CD4-positive, alpha-beta T cell treated with Interferon alpha-2 for 1 hour (primary cell): Measurements from ENCODE around the gene REPS1.

Experiments
- DNase-seq, 2 donors: peaks; one replicate each; pipeline ENCODE4 v3.0.0-alpha.2; 2020 to 2022

Gene REPS1

DNA sequence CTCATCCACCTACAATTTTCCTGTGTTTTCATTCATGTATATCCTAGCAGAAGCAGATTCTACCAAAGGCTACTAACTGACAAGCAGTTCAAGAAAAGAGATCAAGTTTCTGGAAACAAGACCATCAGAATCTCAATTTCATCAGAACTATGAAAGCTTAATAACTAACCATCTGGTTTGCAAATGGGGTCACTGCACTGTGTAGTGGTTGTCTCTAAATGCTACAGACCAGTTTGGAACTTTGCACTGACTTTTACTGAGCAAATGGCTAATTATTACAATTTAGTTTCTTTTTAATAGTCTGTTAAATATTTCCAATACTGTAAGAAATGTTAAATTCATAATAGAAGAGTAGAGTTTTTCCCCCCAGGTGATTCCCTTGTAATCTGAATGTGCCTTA is 64.5 kb downstream of the REPS1 start:
- no peak for DNase-seq

GRCh38 chr6:138920906-138921305 is 67.1 kb downstream of the REPS1 start:
- no peak for DNase-seq

- DNase-seq, result no peak
Observed at GRCh38 chr6:138914701-138915100, 73.4 kb downstream of the REPS1 start.

GRCh38 chr6:138912308-138912707 is 75.7 kb downstream of the REPS1 start:
- no peak for DNase-seq

DNA sequence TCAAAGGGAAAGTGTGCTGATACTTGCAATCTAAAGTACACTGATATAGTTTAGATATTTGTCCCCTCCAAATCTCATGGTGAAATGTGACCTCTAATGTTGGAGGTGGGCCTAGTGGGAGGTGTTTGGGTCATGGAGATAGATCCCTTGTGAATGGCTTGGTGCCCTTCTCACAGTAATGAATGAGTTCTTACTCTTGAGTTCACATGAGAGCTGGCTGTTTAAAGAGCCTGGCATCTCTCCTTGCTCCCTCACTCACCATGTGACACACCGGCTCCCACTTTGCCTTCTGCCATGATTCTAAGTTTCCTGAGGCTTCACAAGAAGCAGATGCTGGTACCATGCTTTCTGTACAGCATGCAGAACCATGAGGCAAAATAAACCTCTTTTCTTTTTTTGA is 78.1 kb downstream of the REPS1 start:
- DNase-seq, result no peak

DNA sequence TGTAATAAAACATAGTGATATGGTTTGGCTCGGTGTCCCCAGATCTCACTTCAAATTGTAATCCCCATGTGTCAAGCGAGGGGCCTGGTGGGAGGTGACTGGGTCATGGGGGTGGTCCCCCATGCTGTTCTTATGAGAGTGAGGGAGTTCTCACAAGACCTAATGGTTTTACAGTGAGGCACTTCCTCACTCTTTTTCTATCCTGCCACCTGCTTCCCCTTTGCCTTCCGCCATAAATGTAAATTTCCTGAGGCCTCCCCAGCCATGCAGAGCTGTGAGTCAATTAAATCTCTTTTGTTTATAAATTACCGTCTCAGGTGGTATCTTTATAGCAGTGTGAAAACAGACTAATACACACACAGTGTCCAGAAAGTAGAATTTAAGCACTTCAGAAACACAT is 78.5 kb downstream of the REPS1 start:
- no peak for DNase-seq

GRCh38 chr6:138907167-138907566 is 80.9 kb downstream of the REPS1 start:
- no peak for DNase-seq

GRCh38 chr6:138897031-138897430 is 91.0 kb downstream of the REPS1 start:
- DNase-seq, result no peak

DNA sequence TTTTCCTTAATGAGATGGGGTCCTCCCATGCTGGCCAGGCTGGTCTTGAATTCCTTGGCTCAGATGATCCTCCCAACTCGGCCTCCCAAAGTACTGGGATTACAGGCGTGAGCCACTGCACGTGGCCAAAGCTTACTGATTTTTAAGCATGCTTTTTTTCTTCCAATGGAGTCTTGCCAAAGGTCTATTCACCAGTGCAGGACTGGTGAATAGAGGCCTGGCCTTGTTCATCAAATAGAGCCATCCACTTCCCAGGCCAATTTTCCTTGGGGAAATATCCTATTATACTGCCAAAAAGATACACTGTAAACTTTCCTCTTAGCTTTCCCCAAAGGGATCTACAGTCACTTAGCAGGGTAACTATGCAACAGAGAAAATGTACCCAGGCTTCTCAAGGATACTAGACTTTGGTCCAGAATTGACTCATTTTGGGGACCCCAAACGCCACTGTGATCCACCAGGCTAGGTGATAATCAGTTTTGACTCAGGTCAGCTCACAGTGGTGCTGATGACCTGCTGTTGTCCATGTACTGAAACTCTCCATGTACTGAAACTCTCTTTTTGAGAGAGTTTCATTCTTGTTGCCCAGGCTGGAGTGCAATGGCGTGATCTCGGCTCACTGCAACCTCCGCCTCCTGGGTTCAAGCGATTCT is 91.8 kb downstream of the REPS1 start:
- no peak for DNase-seq

DNA sequence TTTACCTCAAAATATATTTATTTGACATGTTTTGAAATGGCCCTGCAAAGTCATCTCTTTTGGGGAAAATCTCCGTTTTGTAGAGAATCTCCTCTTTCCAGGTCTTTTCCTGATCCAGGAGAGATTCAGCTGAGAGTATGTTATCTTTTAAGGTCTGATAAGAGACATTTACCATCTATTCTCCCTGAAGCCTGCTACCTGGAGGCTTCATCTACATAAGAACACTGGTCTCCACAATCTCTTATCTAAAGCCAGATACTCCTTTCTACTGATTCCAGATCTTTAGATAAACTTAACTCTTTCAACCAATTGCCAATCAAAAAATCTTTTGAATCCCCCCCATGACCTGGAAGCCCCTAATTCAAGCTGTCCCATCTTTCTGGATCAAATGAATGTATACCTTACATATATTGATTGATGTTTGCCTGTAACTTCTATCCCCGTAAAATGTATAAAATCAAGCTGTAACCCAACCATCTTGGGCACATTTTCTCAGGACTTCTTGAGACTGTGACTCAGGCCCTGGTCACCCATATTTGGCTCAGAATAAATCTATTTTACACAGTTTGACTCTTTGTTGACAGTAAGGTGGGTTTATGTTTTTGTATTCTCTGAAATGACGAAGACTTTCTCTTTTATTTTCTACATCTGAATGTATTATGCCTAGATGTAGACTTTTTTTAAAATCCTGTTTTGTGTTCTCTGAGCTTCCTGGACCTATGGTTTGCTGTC is 96.6 kb downstream of the REPS1 start:
- no peak for DNase-seq

GRCh38 chr6:138885156-138885819 is 102.8 kb downstream of the REPS1 start:
- no peak for DNase-seq

- no peak for DNase-seq
Observed at GRCh38 chr6:138882369-138883017, 105.6 kb downstream of the REPS1 start.

GRCh38 chr6:138873191-138873590 is 114.9 kb downstream of the REPS1 start:
- DNase-seq, result no peak

DNA sequence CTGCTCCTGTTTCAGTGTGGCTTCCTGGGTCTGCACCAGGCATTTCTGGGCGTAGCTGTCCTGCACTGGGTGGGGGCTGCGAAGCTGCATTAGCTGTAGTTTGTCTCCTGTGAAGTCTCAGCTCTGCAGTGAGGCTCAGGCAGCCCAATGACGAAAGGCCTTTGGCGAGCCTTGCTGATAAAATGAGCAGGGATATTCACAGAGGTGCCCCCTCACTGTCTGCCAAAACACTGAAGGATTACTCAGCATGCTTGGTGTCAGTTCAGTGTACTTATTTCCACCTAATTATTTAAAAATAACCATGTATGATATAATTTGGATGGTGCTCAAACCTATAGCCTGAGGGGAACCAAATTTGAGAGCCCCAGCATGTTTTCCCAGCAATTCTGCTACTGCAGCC is 118.7 kb downstream of the REPS1 start:
- no peak for DNase-seq

GRCh38 chr6:138868181-138868580 is 119.9 kb downstream of the REPS1 start:
- DNase-seq, result no peak

DNA sequence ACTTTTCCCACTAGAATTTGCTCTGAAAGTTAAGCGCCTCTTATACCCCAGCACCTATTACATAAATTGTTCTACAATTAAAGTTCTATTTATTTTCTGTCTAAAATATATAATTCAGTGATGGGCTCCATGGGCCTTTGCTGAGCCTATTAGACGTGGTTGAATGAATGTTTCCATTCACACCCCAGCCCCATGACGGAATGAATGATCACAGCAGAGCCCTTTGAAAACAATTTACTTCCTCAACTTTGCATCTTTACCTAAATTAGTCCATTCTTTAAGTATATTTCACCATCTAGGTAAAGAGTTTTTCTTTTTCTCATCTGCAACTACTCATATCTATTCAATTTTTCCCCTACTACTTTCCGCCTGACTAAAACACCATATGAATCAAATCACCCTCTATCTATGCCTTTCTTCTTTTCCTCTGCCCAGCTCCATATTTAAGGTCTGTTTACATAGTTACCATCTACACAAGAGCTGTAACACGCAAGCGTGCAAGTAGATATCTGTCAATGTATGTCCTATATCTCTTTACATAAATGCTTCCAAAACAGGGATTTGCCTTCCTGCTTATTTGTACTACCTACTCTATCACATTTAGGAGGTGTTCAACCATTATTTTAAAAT is 122.5 kb downstream of the REPS1 start:
- DNase-seq, result no peak

- no peak for DNase-seq
Observed at GRCh38 chr6:138864343-138864890, 123.6 kb downstream of the REPS1 start.

- no peak for DNase-seq
Observed at GRCh38 chr6:138863321-138863720, 124.7 kb downstream of the REPS1 start.

GRCh38 chr6:138862456-138862855 is 125.6 kb downstream of the REPS1 start:
- DNase-seq, result no peak

- DNase-seq, result no peak
Observed at GRCh38 chr6:138857775-138858174, 130.3 kb downstream of the REPS1 start.

GRCh38 chr6:138856654-138857053 is 131.4 kb downstream of the REPS1 start:
- no peak for DNase-seq
